HCT116 (cell line): ENCODE measurements around the gene TBATA. TPM values are rescaled to one million over a fixed set of nuclear protein-coding genes. Genes with fewer than 3 reads are reported as not detected.

Source experiments
- CEBPB ChIP-seq: IDR thresholded peaks from 2 replicates; pipeline ENCODE4 v1.6.1; 2012; ENCODE audit warnings: low read depth
- MAX ChIP-seq: IDR thresholded peaks from 2 replicates; pipeline ENCODE4 v1.6.1; 2012
- POLR2A ChIP-seq: IDR thresholded peaks from 2 replicates; pipeline ENCODE4 v1.7.0; 2011; ENCODE audit warnings: borderline replicate concordance; ENCODE audit not compliant: insufficient read depth, insufficient read length; ENCODE audit errors: extremely low read depth
- REST ChIP-seq: IDR thresholded peaks from 2 replicates; pipeline ENCODE4 v1.6.1; 2012; ENCODE audit warnings: low read depth
- SIN3A ChIP-seq: IDR thresholded peaks from 2 replicates; pipeline ENCODE4 v1.6.1; 2012; ENCODE audit warnings: low read depth
- SRF ChIP-seq: IDR thresholded peaks from 2 replicates; pipeline ENCODE4 v1.6.1; 2012; ENCODE audit warnings: low read depth
- TCF7L2 ChIP-seq: IDR thresholded peaks from 2 replicates; pipeline ENCODE4 v1.7.0; 2011; ENCODE audit warnings: borderline replicate concordance, inconsistent platforms; ENCODE audit not compliant: insufficient read depth, insufficient read length; ENCODE audit errors: extremely low read depth
- YY1 ChIP-seq: IDR thresholded peaks from 2 replicates; pipeline ENCODE4 v1.6.1; 2011; ENCODE audit warnings: low read length, low read depth, moderate library complexity, mild to moderate bottlenecking; ENCODE audit not compliant: insufficient replicate concordance; ENCODE audit errors: extremely low read depth
- ZBTB33 ChIP-seq: IDR thresholded peaks from 2 replicates; pipeline ENCODE4 v1.6.1; 2011; ENCODE audit warnings: mild to moderate bottlenecking, low read length, moderate library complexity; ENCODE audit not compliant: insufficient replicate concordance; ENCODE audit errors: extremely low read depth
- ZFX ChIP-seq: fragments of 450-650 bp; IDR thresholded peaks from 2 replicates; pipeline ENCODE4 v1.6.1; 2017
- total RNA-seq: library from RNA; stranded (reverse); gene quantifications from one replicate; pipeline ENCODE4 v1.2.1, GENCODE V29; 2021; ENCODE audit not compliant: unreplicated experiment

The TBATA gene
- total RNA-seq, 1 experiment from 2014 or later = not detected

- TF ChIP-seq REST (no peak), SIN3A (no peak), POLR2A (no peak), CEBPB (no peak), ZBTB33 (no peak), ZFX (no peak), SRF (no peak), MAX (no peak), YY1 (no peak), TCF7L2 (no peak)
Measured at GRCh38 chr10:70775679-70776454, 9.3 kb downstream of the TBATA start (continued).
